GM19463 (cell line): ENCODE data around the gene PTGIS.

Experiments
- ATAC-seq: cut with Tn5 transposase; IDR thresholded peaks from one replicate; pipeline ENCODE4 v1.9.1; 2021; ENCODE audit warnings: mild to moderate bottlenecking, moderate library complexity; ENCODE audit not compliant: unreplicated experiment

PTGIS gene

GRCh38 chr20:49560646-49561045 is 7.3 kb downstream of the PTGIS start:
- ATAC-seq = no peak

- no peak for ATAC-seq
These were observed 7.8 kb downstream of the PTGIS start for GRCh38 chr20:49560186-49560585.

GRCh38 chr20:49559411-49560081 is 8.4 kb downstream of the PTGIS start:
- ATAC-seq = no peak

- ATAC-seq = no peak
These were observed 9.1 kb downstream of the PTGIS start for GRCh38 chr20:49558826-49559225.

- no peak for ATAC-seq
These were observed 10.5 kb downstream of the PTGIS start for GRCh38 chr20:49557449-49557848.

- ATAC-seq = no peak
These were observed 11.3 kb downstream of the PTGIS start for GRCh38 chr20:49556621-49557020.

- no peak for ATAC-seq
These were observed 18.0 kb downstream of the PTGIS start for GRCh38 chr20:49549801-49550551.

- ATAC-seq = no peak
These were observed 19.5 kb downstream of the PTGIS start for GRCh38 chr20:49548371-49548947.

- ATAC-seq = no peak
These were observed 22.4 kb downstream of the PTGIS start for GRCh38 chr20:49545572-49545971.

GRCh38 chr20:49544535-49544934 is 23.4 kb downstream of the PTGIS start:
- ATAC-seq = no peak

GRCh38 chr20:49543858-49544437 is 24.0 kb downstream of the PTGIS start:
- ATAC-seq = no peak

- ATAC-seq = no peak
These were observed 24.7 kb downstream of the PTGIS start for GRCh38 chr20:49543071-49543857.

GRCh38 chr20:49542514-49542991 is 25.4 kb downstream of the PTGIS start:
- ATAC-seq = no peak

- no peak for ATAC-seq
These were observed 26.0 kb downstream of the PTGIS start for GRCh38 chr20:49541733-49542513.

- ATAC-seq = no peak
These were observed 27.1 kb downstream of the PTGIS start for GRCh38 chr20:49540687-49541435.

- no peak for ATAC-seq
These were observed 27.7 kb downstream of the PTGIS start for GRCh38 chr20:49540232-49540620.

- no peak for ATAC-seq
These were observed 28.3 kb downstream of the PTGIS start for GRCh38 chr20:49539481-49540231.

GRCh38 chr20:49538950-49539349 is 29.0 kb downstream of the PTGIS start:
- no peak for ATAC-seq

- no peak for ATAC-seq
These were observed 33.7 kb downstream of the PTGIS start for GRCh38 chr20:49534255-49534712.
